Neutrophil (primary cell): Measurements from ENCODE around the gene PLPP6.

Experiments
- H3K27ac ChIP-seq: fragments of 200-600 bp; sonication (generic); 2 replicates; pipeline ENCODE4 v1.5.1; 2016; ENCODE audit warnings: mild to moderate bottlenecking, moderate library complexity
- H3K27me3 ChIP-seq: fragments of 200-600 bp; sonication (generic); 2 replicates; pipeline ENCODE4 v1.6.0; 2016; ENCODE audit warnings: mild to moderate bottlenecking
- H3K36me3 ChIP-seq: fragments of 200-600 bp; sonication (generic); 2 replicates; pipeline ENCODE4 v1.5.1; 2017
- H3K4me1 ChIP-seq, 2 experiments: fragments of 200-600 bp in 1 of 2; sonication (generic) in 1 of 2; 1 replicate in 1 of 2; 2 replicates in 1 of 2; pipeline versions ENCODE4 v1.5.1 to v1.6.1; 2013 to 2016; ENCODE audit warnings: low read depth in 1 of 2, low read length in 1 of 2, mild to moderate bottlenecking in 1 of 2, moderate library complexity in 1 of 2; ENCODE audit not compliant: control insufficient read depth in 1 of 2, insufficient read depth in 1 of 2
- H3K4me3 ChIP-seq, 2 experiments: fragments of 200-600 bp in 1 of 2; sonication (generic) in 1 of 2; 1 replicate in 1 of 2; 2 replicates in 1 of 2; pipeline ENCODE4 v1.5.1; 2013 to 2016; ENCODE audit warnings: low read depth in 1 of 2, low read length in 1 of 2, mild to moderate bottlenecking in 1 of 2, moderate library complexity in 1 of 2
- H3K9me3 ChIP-seq: fragments of 200-600 bp; sonication (generic); 2 replicates; pipeline ENCODE4 v1.5.1; 2016
- CTCF ChIP-seq: fragments of 200-600 bp; sonication (generic); IDR thresholded peaks from 2 replicates; pipeline ENCODE4 v1.5.1; 2016; ENCODE audit warnings: antibody characterized with exemption

The PLPP6 gene

GRCh38 chr9:4686112-4686511, 24.0 kb downstream of the PLPP6 start:
- H3K27me3 ChIP-seq, result no peaks in the 10 kb centered on the region
- TF ChIP-seq CTCF, result no peak

GRCh38 chr9:4686584-4686983, 24.5 kb downstream of the PLPP6 start:
- no peak for TF ChIP-seq CTCF
- Histone ChIP-seq H3K4me3 (no peak overlapping the region), H3K27ac (no peak overlapping the region), H3K9me3 (no peaks in the 10 kb centered on the region), H3K27me3 (no peaks in the 10 kb centered on the region), H3K36me3 (peaks cover 31% of the 10 kb centered on the region), H3K4me1 (no peaks in the 10 kb centered on the region)

More at GRCh38 chr9:4686112-4686511, 24.0 kb downstream of the PLPP6 start:
- no peak overlapping the region for H3K27ac ChIP-seq
- no peaks in the 10 kb centered on the region for H3K4me1 ChIP-seq
- H3K4me3 ChIP-seq, result no peak overlapping the region
- no peaks in the 10 kb centered on the region for H3K9me3 ChIP-seq
- peaks cover 31% of the 10 kb centered on the region for H3K36me3 ChIP-seq

- TF ChIP-seq CTCF, result no peak
- Histone ChIP-seq H3K27me3 (no peaks in the 10 kb centered on the region), H3K9me3 (no peaks in the 10 kb centered on the region), H3K27ac (no peak overlapping the region), H3K36me3 (peaks cover 33% of the 10 kb centered on the region), H3K4me3 (no peak overlapping the region), H3K4me1 (no peaks in the 10 kb centered on the region)
Measured at GRCh38 chr9:4689021-4689420, 26.9 kb downstream of the PLPP6 start.

- H3K36me3 ChIP-seq, result peaks cover 35% of the 10 kb centered on the region
Measured at GRCh38 chr9:4689687-4690104, 27.6 kb downstream of the PLPP6 start.

GRCh38 chr9:4690144-4690543, 28.1 kb downstream of the PLPP6 start:
- no peaks in the 10 kb centered on the region for H3K27me3 ChIP-seq
- no peaks in the 10 kb centered on the region for H3K9me3 ChIP-seq
- no peak overlapping the region for H3K4me3 ChIP-seq
- no peak overlapping the region for H3K27ac ChIP-seq
- TF ChIP-seq CTCF, result no peak
- H3K36me3 ChIP-seq, result peaks cover 35% of the 10 kb centered on the region
- no peaks in the 10 kb centered on the region for H3K4me1 ChIP-seq

More at GRCh38 chr9:4689687-4690104, 27.6 kb downstream of the PLPP6 start:
- Histone ChIP-seq H3K27me3 (no peaks in the 10 kb centered on the region), H3K9me3 (no peaks in the 10 kb centered on the region), H3K4me3 (no peak overlapping the region), H3K27ac (no peak overlapping the region), H3K4me1 (no peaks in the 10 kb centered on the region)
- no peak for TF ChIP-seq CTCF

GRCh38 chr9:4691795-4692194, 29.7 kb downstream of the PLPP6 start:
- Histone ChIP-seq H3K4me1 (no peaks in the 10 kb centered on the region), H3K36me3 (peaks cover 19% of the 10 kb centered on the region), H3K27me3 (no peaks in the 10 kb centered on the region), H3K9me3 (no peaks in the 10 kb centered on the region), H3K27ac (no peak overlapping the region), H3K4me3 (no peak overlapping the region)
- no peak for TF ChIP-seq CTCF
